Right lobe of liver (tissue), 6 donors: ENCODE data around the gene SLC50A1. TPM values are rescaled to one million over a fixed set of nuclear protein-coding genes. Genes with fewer than 3 reads are reported as not detected.
A peak's percentile ranks its signal among the peaks of the same experiment; 100 is the strongest.

ENCODE experiments used
- ATAC-seq, 4 donors: fragments of 200-7000 bp; cut with Tn5 transposase; one replicate each; pipeline ENCODE4 v1.9.1; 2020; ENCODE audit warnings: mild to moderate bottlenecking in 4 of 4, moderate library complexity in 4 of 4
- DNase-seq, 3 donors: peaks; one replicate each; pipeline ENCODE4 v3.0.0-alpha.2; 2020
- H3K27ac ChIP-seq, 3 donors: fragments of 200-600 bp; one replicate each; pipeline ENCODE4 v1.8.0; 2022
- H3K27me3 ChIP-seq, 2 donors: fragments of 200-600 bp; one replicate each; pipeline ENCODE4 v1.8.0; 2022
- H3K36me3 ChIP-seq, 4 donors: fragments of 200-600 bp; sonication (generic) in 1 of 4; one replicate each; pipeline versions ENCODE4 v1.5.1 to v1.8.0; 2017 to 2022; ENCODE audit warnings: control low read depth in 1 of 4
- H3K4me1 ChIP-seq, 4 donors: fragments of 200-600 bp; sonication (generic) in 1 of 4; one replicate each; pipeline versions ENCODE4 v1.5.1 to v1.8.0; 2017 to 2022; ENCODE audit warnings: control low read depth in 1 of 4
- H3K4me3 ChIP-seq, 3 donors: fragments of 200-600 bp; one replicate each; pipeline ENCODE4 v1.8.0; 2022
- H3K9me3 ChIP-seq, 4 donors: fragments of 200-600 bp; sonication (generic) in 1 of 4; one replicate each; pipeline versions ENCODE4 v1.5.1 to v1.8.0; 2017 to 2022; ENCODE audit warnings: control low read depth in 1 of 4
- POLR2A ChIP-seq: fragments of 450-650 bp; IDR thresholded peaks from one replicate; pipeline ENCODE4 v1.6.1; 2017; ENCODE audit warnings: antibody characterized with exemption, mild to moderate bottlenecking
- WGBS: methylation state at CpG from one replicate; pipeline ENCODE4 v1.1.6; 2018; ENCODE audit warnings: low coverage, low lambda C conversion rate; ENCODE audit not compliant: insufficient coverage; ENCODE audit errors: missing lambda C conversion rate; 5-methylcytosine and 5-hydroxymethylcytosine counted together
- intact Hi-C, 2 donors: fragments of 100-400 bp; cut with DNase I; formaldehyde crosslinking; loops; one replicate each; pipeline versions ENCODE4 v1.11.2 to v1.14.1; 2022
- total RNA-seq, 6 experiments: library from RNA; depleted of rRNA in 2 of 6; stranded (reverse); fragments of >200 nt in 2 of 6; fragmentation: NEBNext Ultra II Directional in 3 of 6; extraction: Animal tissue kit (Norgen Biotek cat#: 25700) in 3 of 6; gene quantifications; one replicate each; pipeline versions ENCODE4 v1.1.0 to v1.2.4, GENCODE V29; 2016 to 2023
- TF ChIP-seq, protein P1 (sequence below), 4 donors: fragments of 200-600 bp in 3 of 4; fragments of 450-650 bp in 1 of 4; IDR thresholded peaks; one replicate each; pipeline versions ENCODE4 v1.5.1 to v1.8.0; 2016 to 2022; ENCODE audit warnings: antibody characterized with exemption in 4 of 4, mild to moderate bottlenecking in 2 of 4
- donor health status: DM: no; HTN: yes; CAD: no.
- donor health status: DM: no; HTN: no; CAD: no.
- donor health status: DM: no; HTN: no; CAD: no.
- donor health status: DM: no; HTN: yes; CAD: no.
- donor health status: DM: no; HTN: yes; CAD: no.

The SLC50A1 gene
- total RNA-seq, 6 experiments from 2014 or later: 16.2 to 28.1 (median 24.4) TPM

DNA sequence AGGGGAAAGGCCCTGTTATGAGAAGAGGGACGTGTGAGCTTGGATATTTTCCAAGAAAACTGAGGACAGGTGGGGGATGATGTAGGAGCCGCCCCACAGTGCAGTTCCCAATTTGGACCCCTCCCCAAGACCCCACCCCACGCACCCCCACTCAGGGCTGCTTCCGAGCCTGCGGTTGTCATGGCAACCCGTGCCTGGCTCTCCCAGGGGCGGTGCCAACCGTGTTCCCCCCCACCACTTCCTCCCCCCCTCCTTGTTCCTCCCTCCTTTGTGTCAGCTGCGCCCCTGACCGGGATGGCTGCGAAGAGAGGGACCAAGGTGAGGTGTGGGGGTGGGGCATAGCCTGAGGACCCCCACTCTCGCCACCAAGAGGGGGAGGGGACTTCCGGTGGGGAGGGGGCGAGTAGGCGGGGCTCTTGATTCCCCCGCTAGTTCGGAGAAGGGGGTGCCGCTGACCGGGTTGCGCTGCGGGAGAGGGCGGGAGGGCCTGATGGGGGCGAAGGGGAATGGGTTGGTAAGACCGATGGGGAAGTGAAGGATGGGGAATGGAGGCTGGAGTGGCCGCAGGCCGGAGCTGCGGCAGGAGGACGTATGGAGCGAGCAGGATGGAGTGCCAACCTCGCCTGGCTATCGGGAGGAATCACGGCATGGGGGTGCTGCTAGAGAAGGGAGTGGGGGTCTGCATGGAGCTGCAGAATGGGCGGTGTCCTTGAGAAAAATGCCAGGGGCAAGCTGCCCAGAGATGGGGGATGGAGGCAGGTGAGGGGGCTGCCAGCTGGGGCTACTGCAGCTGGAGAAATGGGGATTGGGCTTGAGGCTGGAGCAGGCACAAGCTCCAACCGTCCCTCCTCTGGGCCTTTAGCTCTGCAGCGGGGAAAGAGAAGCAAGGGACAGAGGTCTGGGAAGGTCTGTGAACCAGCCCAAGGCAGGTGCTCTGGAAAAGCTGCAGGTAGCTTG is 39.0 kb downstream of the SLC50A1 start:
- H3K9me3 ChIP-seq: no peaks in the 10 kb centered on the region
- H3K4me1 ChIP-seq: peaks cover 0 to 7% (median 0%) of the 10 kb centered on the region in 4 donors
- 10% methylated on average over 31 of the region's 35 CpGs for WGBS
- intact Hi-C loops: no loop called here
- H3K27ac ChIP-seq: no peak overlapping the region
- TF ChIP-seq, protein P1, sequence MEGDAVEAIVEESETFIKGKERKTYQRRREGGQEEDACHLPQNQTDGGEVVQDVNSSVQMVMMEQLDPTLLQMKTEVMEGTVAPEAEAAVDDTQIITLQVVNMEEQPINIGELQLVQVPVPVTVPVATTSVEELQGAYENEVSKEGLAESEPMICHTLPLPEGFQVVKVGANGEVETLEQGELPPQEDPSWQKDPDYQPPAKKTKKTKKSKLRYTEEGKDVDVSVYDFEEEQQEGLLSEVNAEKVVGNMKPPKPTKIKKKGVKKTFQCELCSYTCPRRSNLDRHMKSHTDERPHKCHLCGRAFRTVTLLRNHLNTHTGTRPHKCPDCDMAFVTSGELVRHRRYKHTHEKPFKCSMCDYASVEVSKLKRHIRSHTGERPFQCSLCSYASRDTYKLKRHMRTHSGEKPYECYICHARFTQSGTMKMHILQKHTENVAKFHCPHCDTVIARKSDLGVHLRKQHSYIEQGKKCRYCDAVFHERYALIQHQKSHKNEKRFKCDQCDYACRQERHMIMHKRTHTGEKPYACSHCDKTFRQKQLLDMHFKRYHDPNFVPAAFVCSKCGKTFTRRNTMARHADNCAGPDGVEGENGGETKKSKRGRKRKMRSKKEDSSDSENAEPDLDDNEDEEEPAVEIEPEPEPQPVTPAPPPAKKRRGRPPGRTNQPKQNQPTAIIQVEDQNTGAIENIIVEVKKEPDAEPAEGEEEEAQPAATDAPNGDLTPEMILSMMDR (IDR thresholded peaks at IDR 0.05): no peak
- DNase-seq (peak in 2 of 3 donors; percentile 52 to 55), ATAC-seq (no peak)
- peaks cover 0 to 4% (median 1%) of the 10 kb centered on the region in 4 donors for H3K36me3 ChIP-seq
- H3K27me3 ChIP-seq: no peaks in the 10 kb centered on the region
- no peak overlapping the region for H3K4me3 ChIP-seq

DNA sequence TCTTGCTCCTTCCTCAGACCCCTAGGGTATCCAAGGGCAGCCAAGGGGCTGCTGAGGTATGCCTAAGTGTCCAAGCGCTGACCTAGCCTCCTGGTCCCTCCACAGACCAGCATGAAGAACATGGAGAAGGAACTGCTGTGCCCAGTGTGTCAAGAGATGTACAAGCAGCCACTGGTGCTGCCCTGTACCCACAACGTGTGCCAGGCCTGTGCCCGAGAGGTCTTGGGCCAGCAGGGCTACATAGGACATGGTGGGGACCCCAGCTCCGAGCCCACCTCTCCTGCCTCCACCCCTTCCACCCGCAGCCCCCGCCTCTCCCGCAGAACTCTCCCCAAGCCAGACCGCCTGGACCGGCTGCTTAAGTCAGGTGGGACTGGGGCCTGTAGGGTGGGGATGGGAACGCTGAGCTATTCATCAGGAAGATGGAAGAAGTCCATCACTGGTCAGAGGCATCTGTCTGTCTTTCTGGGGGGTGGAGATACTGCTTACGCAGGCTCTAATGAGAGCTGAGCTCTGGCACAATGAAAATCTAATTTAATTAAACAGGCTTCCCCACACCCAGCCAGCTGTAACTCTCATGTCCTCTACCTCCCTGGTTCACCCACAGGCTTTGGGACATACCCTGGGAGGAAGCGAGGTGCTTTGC is 39.8 kb downstream of the SLC50A1 start:
- 61% methylated on average over 3 of the region's 12 CpGs for WGBS
- DNase-seq (peak in 1 of 3 donors; percentile 52), ATAC-seq (no peak)
- no peak for TF ChIP-seq POLR2A
- TF ChIP-seq, protein P1 (IDR thresholded peaks at IDR 0.05): no peak
- intact Hi-C loops: no loop called here
- H3K4me3 ChIP-seq: no peak overlapping the region
- no peaks in the 10 kb centered on the region for H3K36me3 ChIP-seq
- H3K4me1 ChIP-seq: peaks cover 0 to 7% (median 0%) of the 10 kb centered on the region in 4 donors
- no peaks in the 10 kb centered on the region for H3K9me3 ChIP-seq
- H3K27me3 ChIP-seq: no peaks in the 10 kb centered on the region
- no peak overlapping the region for H3K27ac ChIP-seq

DNA sequence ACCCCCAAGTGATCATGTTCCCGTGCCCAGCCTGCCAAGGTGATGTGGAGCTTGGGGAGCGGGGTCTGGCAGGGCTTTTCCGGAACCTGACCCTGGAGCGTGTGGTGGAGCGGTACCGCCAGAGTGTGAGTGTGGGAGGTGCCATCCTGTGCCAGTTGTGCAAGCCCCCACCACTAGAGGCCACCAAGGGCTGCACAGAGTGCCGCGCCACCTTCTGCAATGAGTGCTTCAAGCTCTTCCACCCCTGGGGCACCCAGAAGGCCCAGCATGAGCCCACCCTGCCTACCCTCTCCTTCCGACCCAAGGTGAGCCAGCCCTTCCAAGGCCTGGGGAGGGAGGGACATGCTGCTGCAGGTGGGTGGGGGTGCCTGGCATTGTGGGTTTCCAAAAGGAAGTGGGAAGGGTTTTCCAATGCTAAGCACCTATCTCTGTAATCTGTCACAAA is 40.3 kb downstream of the SLC50A1 start:
- H3K36me3 ChIP-seq: no peaks in the 10 kb centered on the region
- no peaks in the 10 kb centered on the region for H3K27me3 ChIP-seq
- H3K9me3 ChIP-seq: no peaks in the 10 kb centered on the region
- intact Hi-C loops: no loop called here
- H3K4me1 ChIP-seq: peaks cover 0 to 7% (median 0%) of the 10 kb centered on the region in 4 donors
- TF ChIP-seq POLR2A: no peak
- TF ChIP-seq, protein P1 (IDR thresholded peaks at IDR 0.05): no peak
- H3K4me3 ChIP-seq: no peak overlapping the region
- H3K27ac ChIP-seq: no peak overlapping the region
- no CpG with 5 or more reads among the region's 9 CpGs for WGBS
- ATAC-seq (no peak), DNase-seq (peak in 1 of 3 donors; percentile 54)

DNA sequence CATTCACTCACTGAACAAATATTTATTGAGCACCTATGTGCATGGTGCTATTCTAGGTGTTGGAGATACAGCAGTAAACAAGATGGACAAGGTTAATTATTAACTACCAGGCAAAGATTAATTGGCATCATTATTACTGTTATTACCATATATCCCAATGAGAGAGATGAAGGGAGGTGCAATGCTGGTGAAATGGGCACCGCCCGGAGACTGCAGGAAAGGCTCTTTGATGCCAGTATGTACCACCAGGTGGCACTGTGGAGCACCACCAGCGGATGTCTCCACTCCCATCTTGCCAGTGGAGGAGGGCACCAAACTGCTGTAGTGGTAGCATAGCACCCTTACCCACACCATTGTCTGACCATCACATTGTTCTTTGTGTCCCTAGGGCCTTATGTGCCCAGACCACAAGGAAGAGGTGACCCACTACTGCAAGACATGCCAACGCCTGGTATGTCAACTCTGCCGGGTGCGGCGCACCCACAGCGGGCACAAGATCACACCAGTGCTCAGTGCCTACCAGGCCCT is 41.0 kb downstream of the SLC50A1 start:
- TF ChIP-seq POLR2A: no peak
- TF ChIP-seq, protein P1 (IDR thresholded peaks at IDR 0.05): peak; percentile 79 to 97 (median 96)

More for the DNA sequence above, 41.0 kb downstream of the SLC50A1 start:
- peak; percentile 64 to 71 (median 67) for ATAC-seq
- Histone ChIP-seq H3K27me3 (no peaks in the 10 kb centered on the region), H3K9me3 (no peaks in the 10 kb centered on the region), H3K36me3 (no peaks in the 10 kb centered on the region), H3K4me3 (no peak overlapping the region), H3K4me1 (peaks cover 0 to 7% (median 0%) of the 10 kb centered on the region in 4 donors), H3K27ac (no peak overlapping the region)
- peak; percentile 75 to 81 (median 78) for DNase-seq
- 0% methylated on average over 3 of the region's 8 CpGs for WGBS
- intact Hi-C loops: no loop called here
